Measurements from ENCODE around the gene LRPAP1.

The LRPAP1 gene

DNA sequence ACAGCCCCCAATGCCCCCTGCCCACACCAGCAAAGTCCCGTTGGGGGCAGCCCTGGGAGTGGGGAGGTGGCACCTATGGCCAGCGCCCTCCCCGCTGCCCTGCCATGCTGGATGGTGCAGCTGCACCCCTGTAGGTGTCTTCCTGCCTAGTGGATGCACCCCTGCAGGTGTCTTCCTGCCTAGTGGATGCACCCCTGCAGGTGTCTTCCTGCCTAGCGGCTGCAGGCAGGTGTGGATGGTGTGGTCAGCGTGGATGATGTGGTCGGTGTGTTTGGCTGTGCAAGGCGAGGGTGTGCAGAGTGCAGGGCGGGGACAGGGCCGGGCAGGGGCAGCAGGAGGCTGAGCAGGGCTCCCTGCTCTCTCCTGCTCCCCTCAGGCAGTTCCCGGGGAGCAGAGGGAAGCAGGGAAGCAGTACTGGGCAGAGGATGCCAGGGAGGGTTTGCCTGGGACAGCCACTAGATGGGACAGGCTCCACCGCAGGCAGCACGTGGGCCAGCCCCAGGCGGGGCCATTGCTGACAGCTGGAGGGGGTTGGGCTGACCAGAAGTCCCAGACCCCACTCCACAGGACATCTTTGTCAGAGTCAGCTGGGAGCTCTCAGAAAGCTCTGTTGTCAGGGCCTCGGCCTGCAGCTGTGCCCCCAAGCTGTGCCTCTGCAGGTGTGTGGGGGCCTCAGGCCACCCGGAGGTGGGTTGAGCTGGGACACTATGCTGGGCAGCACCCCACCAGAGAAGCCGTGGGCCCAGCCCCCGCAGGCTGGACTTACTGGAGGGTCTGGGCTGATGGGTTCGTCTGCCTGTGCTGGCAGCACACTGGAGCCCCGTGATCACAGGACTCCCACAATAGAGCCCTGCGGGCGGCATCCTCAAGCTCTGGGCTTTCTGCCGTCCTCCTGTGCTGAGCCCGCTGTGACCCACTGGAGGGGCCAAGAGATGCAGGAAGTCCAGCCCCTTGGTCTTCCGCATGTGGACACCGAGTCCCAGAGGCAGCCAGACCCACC, 45.4 kb downstream of the LRPAP1 start:
- POLR2A ChIA-PET = no interaction called here
- no peak overlapping the region for H3K4me3 ChIP-seq (ENCODE audit: low read depth, low read length)
- TF ChIP-seq, protein P1, sequence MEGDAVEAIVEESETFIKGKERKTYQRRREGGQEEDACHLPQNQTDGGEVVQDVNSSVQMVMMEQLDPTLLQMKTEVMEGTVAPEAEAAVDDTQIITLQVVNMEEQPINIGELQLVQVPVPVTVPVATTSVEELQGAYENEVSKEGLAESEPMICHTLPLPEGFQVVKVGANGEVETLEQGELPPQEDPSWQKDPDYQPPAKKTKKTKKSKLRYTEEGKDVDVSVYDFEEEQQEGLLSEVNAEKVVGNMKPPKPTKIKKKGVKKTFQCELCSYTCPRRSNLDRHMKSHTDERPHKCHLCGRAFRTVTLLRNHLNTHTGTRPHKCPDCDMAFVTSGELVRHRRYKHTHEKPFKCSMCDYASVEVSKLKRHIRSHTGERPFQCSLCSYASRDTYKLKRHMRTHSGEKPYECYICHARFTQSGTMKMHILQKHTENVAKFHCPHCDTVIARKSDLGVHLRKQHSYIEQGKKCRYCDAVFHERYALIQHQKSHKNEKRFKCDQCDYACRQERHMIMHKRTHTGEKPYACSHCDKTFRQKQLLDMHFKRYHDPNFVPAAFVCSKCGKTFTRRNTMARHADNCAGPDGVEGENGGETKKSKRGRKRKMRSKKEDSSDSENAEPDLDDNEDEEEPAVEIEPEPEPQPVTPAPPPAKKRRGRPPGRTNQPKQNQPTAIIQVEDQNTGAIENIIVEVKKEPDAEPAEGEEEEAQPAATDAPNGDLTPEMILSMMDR (IDR thresholded peaks at IDR 0.05; ENCODE audit: insufficient read depth, low read length, missing control alignments) = no peak
- CTCF ChIA-PET = interaction anchor here (1.0 kb wide), 1 partner anchor 17 kb away, joined by 3 read pairs; no protein-coding TSS in a partner anchor
- DNase-seq (ENCODE audit: low read depth, low spot score) = no peak

- TF ChIP-seq, protein P1 (IDR thresholded peaks at IDR 0.05; ENCODE audit: insufficient read depth, low read length, missing control alignments) = no peak
- no peak overlapping the region for H3K4me3 ChIP-seq (ENCODE audit: low read depth, low read length)
- ChIA-PET CTCF (interaction anchor here (1.0 to 2.1 kb wide), 2 partner anchors 16 to 140 kb away, joined by 3 to 5 read pairs; no protein-coding TSS in a partner anchor), POLR2A (no interaction called here)
- DNase-seq (ENCODE audit: low read depth, low spot score) = no peak
These were observed 46.2 kb downstream of the LRPAP1 start for GRCh38 chr4:3485886-3486540.

DNA sequence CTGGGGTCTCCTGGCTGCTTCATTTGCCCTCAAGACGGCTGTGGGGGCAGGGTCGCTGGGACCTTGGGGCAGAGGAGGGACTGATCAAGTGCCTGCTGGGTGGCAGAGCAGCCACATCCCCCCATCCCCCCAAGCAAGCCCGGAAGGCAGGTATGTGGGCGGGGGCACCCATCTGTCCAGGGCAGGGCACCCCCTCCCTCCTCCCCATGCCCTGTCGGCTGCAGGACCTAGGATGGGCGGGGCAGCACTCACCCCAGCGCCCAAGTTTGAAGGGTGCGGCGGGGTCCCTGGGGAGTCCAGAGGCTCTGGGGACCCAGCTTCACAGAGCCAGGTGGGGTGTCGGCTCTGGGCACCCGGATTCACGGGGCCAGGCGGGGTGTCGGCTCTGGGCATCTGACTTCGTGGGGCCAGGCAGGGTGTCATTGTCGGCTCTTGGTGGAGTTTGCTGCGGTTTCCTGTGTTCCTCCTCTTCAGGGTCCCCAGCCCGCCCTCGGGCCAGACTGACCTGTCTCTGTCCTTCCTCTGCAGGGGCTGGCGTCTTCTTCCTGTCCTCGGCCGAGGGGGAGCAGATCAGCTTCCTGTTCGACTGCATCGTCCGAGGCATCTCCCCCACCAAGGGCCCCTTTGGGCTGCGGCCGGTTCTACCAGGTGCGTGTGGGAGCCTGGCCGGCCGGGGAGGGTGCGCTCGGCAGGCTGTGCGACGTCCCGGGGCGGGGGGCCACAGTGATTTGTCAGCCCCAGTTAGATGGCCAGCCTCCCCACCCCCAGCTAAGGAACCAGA, 47.0 kb downstream of the LRPAP1 start:
- H3K4me3 ChIP-seq (ENCODE audit: low read depth, low read length) = no peak overlapping the region
- no peak for DNase-seq (ENCODE audit: low read depth, low spot score)
- ChIA-PET POLR2A (no interaction called here), CTCF (interaction anchor here (0.8 to 2.1 kb wide), 3 partner anchors 15 to 139 kb away, joined by 3 to 5 read pairs (median 3); no protein-coding TSS in a partner anchor)
- TF ChIP-seq, protein P1 (IDR thresholded peaks at IDR 0.05; ENCODE audit: insufficient read depth, low read length, missing control alignments) = no peak

DNA sequence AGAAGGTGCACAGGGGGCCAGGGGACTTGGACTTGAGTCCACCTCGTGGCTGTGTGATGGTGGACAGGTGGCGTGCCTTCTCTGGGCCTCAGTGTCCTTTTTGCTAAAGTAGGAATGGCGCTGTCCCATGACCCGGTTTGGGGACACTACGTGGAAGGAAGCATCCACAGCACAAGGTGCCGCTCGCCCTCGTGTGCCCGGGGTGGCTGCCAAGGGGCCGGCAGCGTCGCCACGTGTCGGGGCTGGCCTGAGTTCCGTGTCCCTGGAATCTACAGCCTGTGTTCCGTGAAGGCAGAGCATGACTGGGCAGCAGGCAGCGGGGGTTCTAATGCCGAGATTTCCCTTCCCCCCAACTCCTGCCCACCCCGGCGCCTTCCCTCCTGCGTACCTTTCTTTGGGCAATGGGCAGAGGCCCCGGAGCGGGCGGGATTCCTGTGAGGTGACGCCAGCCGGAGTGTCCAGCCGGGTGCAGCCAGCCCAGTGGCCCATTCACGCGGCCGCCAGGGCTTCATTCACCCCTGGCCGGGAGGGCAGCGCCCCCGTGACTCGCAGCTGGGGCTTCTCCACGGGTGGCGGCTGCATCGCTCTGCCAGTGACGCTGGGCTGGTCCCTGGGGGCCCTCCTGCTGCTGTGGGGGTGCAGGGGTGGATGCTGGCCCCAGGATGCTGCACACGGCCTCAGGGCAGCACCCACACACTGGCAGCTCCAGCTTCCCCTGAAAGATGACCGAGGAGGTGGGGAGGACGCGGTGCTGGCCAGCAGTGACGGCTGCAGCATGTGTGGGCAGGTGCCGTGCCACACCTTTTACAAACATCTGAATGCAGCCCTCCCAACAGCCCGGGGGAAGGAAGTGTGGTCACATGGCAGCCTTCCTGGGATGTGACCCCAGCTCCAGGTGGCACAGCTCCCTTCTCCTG, 47.9 kb downstream of the LRPAP1 start:
- CTCF ChIA-PET = interaction anchor here (0.8 to 2.1 kb wide), 4 partner anchors 14 to 339 kb away, joined by 3 to 5 read pairs (median 3); no protein-coding TSS in a partner anchor

GRCh38 chr4:3483471-3483921, 48.7 kb downstream of the LRPAP1 start:
- DNase-seq (ENCODE audit: low read depth, low spot score) = no peak
- ChIA-PET CTCF (interaction anchor here (1.0 kb wide), 1 partner anchor 338 kb away, joined by 3 read pairs; no protein-coding TSS in a partner anchor), POLR2A (no interaction called here)
- TF ChIP-seq, protein P1 (IDR thresholded peaks at IDR 0.05; ENCODE audit: insufficient read depth, low read length, missing control alignments) = no peak
- no peak overlapping the region for H3K4me3 ChIP-seq (ENCODE audit: low read depth, low read length)

More for the DNA sequence above, 47.9 kb downstream of the LRPAP1 start:
- POLR2A ChIA-PET = no interaction called here
- TF ChIP-seq, protein P1 (IDR thresholded peaks at IDR 0.05; ENCODE audit: insufficient read depth, low read length, missing control alignments) = no peak
- H3K4me3 ChIP-seq (ENCODE audit: low read depth, low read length) = no peak overlapping the region
- DNase-seq (ENCODE audit: low read depth, low spot score) = no peak
